ENCODE data around the gene NPAS2.

The NPAS2 gene

GRCh38 chr2:100898035-100898665, 78.2 kb downstream of the NPAS2 start:
- no peak for TF ChIP-seq CTCF (IDR thresholded peaks at IDR 0.05)

GRCh38 chr2:100900156-100900795, 80.3 kb downstream of the NPAS2 start:
- TF ChIP-seq CTCF (IDR thresholded peaks at IDR 0.05): no peak

GRCh38 chr2:100902817-100903405, 83.0 kb downstream of the NPAS2 start:
- no peak for TF ChIP-seq CTCF (IDR thresholded peaks at IDR 0.05)

GRCh38 chr2:100903534-100904258, 83.8 kb downstream of the NPAS2 start:
- no peak for TF ChIP-seq CTCF (IDR thresholded peaks at IDR 0.05)

GRCh38 chr2:100905132-100905805, 85.3 kb downstream of the NPAS2 start:
- TF ChIP-seq CTCF (IDR thresholded peaks at IDR 0.05): no peak

GRCh38 chr2:100906131-100906530, 86.2 kb downstream of the NPAS2 start:
- no peak for TF ChIP-seq CTCF (IDR thresholded peaks at IDR 0.05)

GRCh38 chr2:100906679-100907078, 86.7 kb downstream of the NPAS2 start:
- TF ChIP-seq CTCF (IDR thresholded peaks at IDR 0.05): no peak
